HG03565 (cell line): ENCODE results near the gene PARD3B.

ENCODE experiments used
- ATAC-seq: cut with Tn5 transposase; IDR thresholded peaks from one replicate; pipeline ENCODE4 v1.9.1; 2021; ENCODE audit warnings: mild to moderate bottlenecking, moderate library complexity; ENCODE audit not compliant: unreplicated experiment

The PARD3B gene

DNA sequence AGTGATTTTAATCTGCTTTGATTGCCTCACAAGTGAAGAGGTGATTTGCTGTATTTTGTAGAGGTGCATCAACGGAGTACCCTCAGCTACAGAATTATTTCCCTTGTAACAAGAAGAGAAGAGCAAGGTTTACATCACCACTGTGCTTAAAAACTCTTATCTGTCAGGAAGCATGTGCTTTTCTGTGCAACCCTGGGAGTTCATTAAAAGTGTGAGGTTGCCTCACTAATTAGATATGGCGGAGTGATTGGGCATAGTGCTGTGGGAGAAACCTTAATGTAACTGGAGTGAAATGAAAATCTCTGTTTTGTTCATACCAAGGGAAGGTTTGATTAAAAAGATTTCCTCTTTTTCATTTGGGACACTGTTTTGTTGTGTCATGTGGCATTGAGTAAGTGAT lies 544.7 kb downstream of the PARD3B start:
- no peak for ATAC-seq

DNA sequence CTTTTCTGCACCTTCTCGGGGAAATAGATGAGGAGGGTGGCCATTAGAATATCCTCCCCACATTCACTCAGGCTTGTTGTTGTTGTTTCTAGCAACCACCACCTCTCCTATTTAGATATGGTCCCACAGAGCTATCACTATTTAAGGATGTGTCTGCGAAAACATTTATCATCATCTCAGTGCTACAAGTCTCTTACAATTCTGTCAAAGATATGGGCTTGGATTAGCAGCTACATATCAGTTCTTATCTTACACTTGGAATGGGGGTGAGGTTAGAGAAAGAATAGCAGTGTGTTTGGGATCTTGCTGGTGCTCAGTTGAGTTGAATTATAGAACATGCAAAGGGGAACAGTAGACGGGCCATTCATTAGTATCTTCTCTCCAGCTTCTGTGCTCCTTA lies 546.1 kb downstream of the PARD3B start:
- no peak for ATAC-seq

DNA sequence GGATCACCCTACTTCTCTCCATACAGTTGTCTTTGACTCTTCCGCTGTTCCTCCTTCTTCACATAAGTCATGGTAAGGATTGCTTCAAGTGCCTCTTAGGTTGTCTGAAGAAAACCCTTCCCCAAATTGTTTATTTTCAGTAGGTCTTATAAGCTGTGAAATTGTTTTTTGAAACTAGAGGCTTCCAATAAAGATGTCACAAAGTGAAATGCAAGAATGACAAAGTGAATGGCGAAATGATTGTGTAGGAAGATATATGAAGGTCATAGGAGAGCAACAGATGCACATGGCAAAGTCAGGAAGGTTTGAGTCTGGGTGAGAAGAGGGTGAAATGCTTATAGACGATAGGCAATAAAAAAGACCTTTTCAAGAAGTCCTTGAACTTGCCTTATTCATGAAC lies 548.8 kb downstream of the PARD3B start:
- no peak for ATAC-seq

DNA sequence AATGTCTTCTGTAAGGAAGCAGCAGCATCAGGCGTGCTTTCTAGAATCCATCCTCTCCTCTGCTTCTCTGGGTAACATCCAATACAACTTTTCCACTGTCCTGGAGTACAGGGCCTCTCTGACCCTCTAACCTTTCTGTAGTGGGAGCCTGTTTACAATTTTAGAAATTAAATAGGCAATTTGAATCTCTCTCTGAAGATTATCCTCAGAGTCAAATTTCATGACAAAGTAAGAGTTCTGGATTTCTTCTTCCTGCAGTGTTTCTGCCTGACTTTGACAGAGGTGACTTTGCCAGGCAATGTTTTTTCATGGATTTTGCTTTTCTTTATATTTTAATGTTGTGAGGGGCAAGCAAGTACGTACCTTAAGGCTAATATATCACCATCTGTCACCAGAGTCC lies 558.4 kb downstream of the PARD3B start:
- ATAC-seq, result no peak

DNA sequence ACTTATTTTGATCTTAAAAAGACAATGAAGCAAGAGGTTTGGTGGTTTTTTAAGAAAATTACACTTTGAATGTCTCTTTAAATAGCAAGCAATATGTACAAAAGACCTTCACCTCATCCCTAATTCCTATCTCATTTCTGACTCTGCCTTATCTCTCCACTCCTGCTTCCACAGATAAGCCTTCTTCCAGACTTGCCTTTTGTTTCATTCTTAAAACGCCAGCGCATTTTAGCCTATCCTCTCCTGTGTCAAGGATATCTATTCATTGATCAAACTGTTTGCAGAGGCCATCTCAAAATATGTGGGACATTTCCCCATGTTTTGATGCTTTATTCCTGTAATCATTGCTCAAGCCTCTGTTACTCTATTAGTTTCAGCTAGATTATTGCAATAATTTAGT lies 562.5 kb downstream of the PARD3B start:
- ATAC-seq, result no peak

DNA sequence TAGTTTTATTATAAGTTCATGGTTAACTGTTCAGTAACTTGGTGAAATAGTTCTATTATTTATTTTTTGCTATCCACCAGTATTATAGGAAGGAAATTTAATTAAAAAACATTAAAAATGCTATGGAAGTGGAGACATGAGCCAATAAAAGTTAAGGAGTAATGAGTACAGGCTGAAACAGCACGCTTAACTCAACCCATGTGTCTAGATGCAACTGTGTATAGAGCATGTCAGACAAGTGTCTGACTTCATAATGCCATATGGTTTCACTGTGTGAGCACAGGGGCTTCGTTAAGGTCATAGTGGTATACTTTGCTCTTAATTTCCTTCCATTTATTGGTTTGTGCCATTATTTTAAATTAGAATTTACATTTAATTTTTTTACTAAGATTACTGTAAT lies 570.2 kb downstream of the PARD3B start:
- ATAC-seq, result no peak

DNA sequence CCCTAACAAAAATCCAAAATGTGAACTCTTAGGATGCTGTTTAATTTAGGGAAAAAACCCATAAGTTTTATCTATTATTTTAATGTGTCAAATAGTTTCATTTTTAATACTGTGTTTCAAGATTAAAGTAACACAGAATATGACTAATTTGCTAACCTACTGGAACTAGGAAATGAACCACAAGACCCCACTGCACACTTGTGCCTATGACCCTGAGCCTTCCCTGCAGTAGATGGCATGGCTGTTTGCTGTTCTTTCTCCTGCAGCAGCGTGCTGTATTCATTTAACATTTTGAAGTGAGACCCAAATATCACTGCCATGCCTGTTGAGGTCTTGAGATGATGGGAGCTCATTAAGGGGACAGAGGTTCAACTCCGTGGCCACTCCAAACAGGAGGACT lies 571.9 kb downstream of the PARD3B start:
- ATAC-seq, result no peak

DNA sequence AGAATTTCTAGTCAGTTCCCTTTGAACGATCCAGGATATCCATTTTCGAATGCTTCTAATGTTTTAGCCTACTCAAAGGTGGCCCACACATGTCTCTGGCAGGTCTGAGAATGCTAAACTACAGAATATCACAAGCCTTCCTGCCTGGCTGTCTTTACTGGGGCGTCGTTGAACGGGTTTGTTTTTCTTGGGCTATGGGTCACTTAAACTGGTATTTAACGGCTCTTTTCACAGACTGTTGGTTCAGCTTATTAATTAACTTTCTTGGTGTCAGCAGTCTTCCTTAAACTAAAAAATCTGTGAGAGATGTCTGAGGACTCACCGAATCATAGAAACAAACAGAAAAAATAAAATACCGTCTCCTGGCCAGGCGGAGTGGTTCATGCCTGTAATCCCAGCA lies 573.9 kb downstream of the PARD3B start:
- no peak for ATAC-seq

DNA sequence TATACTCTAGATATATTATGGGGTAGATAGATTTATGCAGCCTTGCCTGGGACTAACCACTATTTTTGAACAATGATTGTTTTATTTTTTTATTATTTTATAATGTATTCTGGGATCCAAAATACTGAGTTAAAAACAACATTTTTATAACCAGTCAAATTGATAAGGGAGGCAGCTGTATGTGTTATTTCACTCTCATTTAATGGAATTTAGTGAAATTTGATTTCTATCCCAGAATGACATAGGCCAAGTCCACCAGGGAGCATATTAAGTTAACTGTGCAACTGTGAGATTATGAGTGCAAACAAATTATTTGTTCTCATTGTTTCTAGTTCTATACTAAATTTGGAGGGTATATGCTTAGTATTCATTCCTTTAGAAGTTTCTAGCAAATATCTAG lies 583.5 kb downstream of the PARD3B start:
- ATAC-seq, result no peak

DNA sequence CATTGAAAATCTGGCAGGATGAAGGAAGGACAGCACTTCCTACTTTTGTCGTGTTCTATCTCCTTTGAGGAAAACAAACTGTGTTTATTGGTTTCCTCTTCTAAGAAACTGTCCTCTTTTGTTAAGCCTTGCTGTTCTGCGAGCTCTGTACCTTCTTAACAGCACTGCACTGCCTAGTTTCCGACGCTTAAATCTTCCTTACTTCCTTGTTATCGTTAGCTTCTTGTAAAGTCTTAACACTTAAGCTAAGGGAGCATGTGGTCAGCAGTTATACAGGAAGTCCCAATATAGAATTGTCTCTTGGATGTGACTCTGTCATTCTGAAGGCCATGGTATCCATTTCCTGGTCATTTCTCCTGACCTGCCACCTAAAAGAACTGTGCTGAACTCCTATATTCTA lies 584.3 kb downstream of the PARD3B start:
- ATAC-seq, result no peak

DNA sequence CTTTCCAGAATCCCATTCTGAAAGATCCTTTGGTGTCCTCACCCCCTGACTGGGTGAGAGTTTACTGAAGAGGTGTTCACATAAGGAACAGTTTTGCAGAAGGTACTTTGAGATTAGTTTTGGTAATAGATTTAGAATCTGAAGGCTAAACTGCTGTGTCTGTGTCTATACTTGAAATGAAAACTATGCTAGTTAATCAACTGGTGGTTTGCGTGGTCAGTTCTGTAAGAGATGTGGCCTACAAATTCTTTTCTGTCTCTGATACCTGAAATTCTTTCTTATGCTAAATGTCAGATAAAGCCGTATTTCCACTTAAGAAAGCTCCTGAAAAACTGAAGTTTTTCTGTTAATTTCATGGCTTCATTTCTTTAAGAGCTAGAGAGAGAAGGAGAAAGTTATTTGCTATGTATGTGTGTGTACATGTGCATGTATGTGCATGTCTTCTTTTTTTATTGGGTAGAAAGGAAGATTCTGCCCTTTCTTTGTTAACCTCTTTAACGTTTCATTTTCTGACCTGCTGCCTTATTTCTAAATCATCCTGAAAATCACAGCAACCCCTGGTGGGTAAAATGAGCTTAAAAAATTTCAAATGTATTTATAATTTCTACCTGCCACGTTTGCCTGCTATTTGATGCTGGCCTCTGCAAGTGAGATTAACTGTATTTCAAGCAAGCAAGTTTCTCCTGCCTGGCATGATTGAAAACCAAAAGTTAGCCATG lies 585.0 kb downstream of the PARD3B start:
- ATAC-seq, result no peak

DNA sequence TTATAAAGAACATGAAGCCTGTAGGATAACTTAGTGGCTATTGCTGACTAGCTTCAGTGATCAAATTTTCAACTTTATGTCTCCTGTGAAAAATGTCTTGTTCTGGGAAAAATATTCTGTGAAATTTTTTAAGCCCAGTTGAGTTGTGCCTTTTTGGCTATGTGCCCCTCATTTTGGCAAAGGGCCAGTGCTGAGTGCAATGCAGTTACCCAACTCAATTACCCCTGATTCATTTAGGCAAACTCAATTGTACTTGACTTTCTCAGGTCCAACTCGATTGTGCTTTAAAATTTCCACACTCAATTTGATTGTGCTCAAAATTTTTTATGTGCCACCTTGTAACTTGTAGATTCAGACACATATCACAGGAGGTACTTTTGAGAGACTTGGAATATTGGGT lies 588.3 kb downstream of the PARD3B start:
- ATAC-seq, result no peak

DNA sequence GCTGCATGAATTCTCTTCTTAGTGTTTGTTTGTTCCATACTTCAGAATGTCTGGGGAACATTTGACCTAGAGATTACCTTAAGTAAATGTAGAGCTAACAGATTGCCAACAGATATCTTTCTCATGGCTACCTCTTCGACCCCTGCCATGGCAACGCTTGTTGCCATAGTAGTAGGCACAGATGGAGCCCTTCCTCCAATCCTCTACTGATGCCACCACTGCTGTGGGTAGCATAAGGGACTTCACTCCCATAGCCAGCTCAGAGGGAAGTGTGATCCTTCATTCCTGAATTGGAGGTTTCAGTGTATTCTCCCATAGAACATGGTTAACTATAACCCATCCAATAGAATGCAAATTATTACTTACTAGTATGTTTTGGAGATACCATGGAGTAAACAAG lies 593.5 kb downstream of the PARD3B start:
- no peak for ATAC-seq

DNA sequence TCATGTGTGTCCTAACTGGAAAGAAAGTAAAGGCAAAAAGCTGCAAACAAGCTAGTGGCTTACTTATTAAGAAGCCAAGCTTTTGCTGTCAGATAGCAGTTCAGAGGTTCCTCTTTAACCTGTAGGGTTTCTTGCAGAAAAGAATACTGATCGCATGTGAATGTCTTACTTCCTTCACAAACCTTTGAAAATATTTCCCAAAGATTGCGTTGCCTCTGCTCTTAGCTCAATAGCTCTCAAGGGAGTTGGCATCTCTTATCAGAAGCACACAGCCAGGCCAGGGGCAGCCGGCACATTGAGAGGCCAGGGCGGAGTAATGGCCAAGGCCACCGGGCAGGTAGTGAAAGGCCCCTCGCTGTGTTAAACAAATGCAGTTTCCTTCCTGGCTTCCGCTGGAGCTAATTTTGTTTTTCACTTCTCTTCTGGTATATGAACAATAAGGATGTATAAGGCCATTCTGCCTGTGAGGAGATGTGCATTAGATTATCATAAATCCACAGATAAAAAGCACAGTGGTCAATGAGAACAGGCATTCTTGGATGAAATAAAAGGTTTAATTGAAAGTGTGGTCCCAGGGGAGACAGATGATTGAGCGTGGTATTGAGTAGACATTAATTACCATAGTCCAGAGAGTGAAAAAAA lies 594.7 kb downstream of the PARD3B start:
- peak; percentile 66 for ATAC-seq

DNA sequence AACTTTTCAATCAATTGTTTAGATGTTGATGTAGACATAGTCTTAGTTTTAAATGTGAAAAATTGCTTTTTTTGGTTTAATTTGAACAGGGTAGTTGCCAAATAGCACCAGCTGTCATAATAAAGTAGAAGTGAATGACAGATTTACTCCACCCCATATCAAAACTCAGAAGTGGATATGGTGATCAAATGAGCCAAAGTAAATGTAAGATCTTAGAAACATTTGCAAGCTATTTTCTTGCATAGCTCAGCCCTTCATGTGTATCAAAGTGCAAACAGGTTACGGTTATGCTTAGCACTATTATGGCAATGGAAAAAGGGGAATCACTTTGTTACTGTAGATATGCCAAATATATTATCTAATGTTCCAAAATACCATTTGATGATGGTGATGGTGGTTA lies 596.1 kb downstream of the PARD3B start:
- ATAC-seq, result no peak

DNA sequence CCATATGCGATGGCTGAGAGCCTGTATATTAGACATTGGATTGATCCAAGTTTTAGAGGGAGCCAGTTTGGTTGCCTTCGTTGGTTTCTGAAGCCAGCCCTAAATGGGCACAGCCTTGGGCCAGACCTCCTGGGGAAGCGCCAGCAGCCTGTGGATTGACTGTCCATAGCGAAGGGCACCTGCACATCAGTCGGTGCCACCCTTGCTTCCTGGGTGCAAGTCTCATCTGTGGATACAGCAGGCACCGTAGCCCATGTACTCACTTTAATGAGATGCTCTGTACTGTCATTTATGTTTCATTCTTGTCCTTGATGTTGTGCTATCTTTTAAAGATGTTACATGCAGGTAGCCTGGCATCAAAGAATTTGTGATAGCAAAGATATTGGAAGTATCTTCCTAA lies 600.6 kb downstream of the PARD3B start:
- ATAC-seq, result no peak

DNA sequence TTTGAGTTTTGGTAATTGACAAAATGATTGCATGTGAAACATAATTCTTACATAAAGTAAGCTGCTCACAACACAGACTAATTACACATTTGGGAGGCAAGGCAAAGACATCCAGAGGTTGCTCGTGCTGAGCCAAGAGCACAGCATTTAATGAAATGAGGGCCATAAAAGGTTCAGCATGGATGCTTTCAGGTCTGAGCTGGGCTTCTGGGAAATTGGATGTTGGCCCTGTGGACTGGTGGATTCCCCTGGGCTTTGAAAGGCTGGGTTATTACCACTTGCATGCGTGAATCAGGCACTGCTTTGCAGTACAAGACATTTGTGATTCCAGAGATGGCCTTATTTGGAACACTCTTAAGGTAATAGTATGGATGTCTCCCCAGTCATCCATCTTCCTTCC lies 603.5 kb downstream of the PARD3B start:
- ATAC-seq, result no peak

DNA sequence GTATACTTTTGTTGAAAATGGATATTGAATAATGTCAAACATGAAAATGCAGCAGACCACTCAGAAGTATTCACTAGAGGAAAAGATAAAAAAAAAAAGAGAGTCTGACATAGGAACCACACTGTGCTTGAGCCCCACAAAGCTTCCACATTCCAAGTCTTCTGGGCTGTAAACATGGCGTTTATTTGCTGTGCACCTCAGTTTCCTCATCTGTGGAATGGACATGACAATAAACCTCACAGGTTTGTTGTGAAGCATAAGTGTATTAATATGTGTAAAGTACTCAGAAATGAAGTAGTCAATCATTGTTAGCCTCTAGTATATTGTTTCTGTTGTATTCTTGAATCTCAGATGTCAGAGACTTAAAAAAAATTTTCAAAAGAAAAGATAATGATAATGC lies 611.2 kb downstream of the PARD3B start:
- no peak for ATAC-seq

DNA sequence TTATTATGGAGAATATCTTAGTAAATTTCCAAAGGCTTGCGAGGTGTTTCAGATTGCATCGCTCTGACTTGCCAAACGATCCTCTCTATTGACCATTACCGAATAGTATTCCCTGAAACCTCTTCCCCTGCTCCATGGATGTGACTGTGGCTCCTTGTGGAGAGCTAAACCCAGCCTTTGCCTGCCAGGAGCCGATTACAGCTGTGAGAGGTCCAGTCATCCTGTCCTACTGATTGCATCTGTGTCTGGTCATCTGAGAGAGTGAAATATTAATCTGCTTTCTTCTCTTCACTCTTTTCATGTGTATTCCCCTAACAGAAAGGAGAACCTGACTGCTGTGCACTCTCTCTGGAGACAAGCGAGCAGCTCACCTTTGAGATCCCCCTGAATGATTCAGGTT lies 613.1 kb downstream of the PARD3B start:
- no peak for ATAC-seq

DNA sequence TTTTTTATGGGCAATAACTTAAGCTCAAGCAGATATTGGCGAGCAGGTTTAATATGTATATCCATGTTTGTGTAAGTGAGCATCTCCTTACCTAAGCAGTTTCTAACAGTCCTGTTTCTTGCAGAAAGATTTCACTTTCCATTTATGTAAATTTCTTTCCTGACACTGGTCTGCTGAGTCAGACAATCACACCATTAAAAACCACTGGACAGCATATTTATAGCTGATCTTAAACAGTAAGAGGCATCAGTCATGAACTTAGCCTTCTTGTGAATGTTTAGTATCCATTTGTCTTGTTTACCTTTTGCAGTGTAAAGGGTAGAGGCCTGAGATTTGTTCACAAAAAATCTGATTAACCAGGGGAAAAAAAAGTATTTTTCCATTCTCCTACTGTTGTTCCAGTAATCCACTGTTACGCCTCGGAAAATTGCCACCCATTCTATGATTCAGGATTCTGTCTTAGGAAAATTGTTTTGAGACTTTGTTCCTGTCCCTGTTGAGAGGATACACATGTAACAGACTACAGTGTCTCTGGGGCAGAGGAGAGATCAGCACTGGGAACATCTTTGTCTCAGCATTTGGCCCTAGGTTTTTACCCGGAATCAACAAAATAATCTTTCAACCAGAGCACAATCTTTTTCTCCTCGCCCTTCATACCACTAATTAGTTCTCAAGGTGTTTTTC lies 616.0 kb downstream of the PARD3B start:
- ATAC-seq, result no peak

DNA sequence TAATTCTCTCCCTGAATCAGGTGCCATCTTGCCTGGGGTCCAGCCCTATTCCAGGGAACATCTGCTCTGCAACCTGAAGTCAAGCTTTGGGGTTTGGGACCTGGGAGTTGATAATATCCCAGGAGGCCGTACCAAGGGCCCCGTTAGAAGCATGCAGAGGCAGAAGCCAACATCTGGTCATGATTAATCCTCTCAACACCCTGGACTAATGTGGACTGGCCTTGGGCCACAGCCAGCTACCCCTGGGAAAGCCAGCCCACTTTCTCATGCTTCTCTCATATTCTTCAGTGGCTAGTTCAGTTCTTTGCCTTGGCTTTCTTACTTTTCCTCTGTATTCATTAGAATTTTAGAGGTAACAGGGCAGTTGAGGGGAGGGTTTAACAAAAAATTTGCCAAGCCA lies 621.5 kb downstream of the PARD3B start:
- ATAC-seq, result no peak

DNA sequence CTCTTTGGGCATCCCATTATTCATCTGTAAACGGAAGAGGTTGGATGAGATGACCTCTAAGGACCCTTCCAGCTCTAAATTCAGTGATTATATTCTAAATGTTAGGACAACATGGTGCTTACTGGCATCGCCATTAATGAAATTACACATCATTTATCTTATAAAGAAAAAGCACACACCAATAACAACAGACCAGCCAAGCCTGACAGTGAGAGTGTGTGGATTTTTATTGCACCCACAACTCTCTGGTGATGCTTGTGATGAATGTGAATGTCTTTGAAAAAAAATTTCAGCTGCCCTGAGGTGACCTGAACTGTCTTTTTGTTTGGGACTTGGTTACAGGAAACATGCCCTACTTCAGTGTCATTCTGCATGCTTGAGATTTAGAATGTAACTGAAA lies 623.7 kb downstream of the PARD3B start:
- ATAC-seq, result no peak
